Heart left ventricle (tissue), 13 donors: ENCODE data around the gene HLCS.
A peak's percentile ranks its signal among the peaks of the same experiment; 100 is the strongest.

ENCODE experiments used
- POLR2A ChIP-seq, 2 donors: fragments of 450-650 bp; IDR thresholded peaks; one replicate each; pipeline ENCODE4 v1.6.1; 2017; ENCODE audit warnings: antibody characterized with exemption in 2 of 2, mild to moderate bottlenecking in 2 of 2, moderate library complexity in 2 of 2
- TF ChIP-seq, protein P1 (sequence below), 12 donors: fragments of 200-600 bp; sonication (generic) in 4 of 12; IDR thresholded peaks; one replicate each; pipeline versions ENCODE4 v1.5.0 to v1.8.0; 2018 to 2022; ENCODE audit warnings: antibody characterized with exemption in 12 of 12, mild to moderate bottlenecking in 5 of 12
- donor health status: ischemic (EF 13 %, LVEDD 7.1; RV severe dilation, severe dysfunction).
- donor health status: DM: no; HTN: yes; CAD: no.
- donor health status: DM: no; HTN: no; CAD: no.
- donor health status: ischemic (EF 25% LVEDD 6.9; RV normal size, moderate dysfunction).
- donor health status: ischemic (EF 25% LVEDD 5.7; RV mildly dilated, moderate dysfunction).
- donor health status: ischemic (EF 35%, LVEDD 5.7; RV mildly dilated, moderate dysfunction).
- donor health status: nonischemic (EF 11% LVEDD 7.7; RV severe dilation, severe dysfunction).
- donor health status: DM: yes; HTN: yes; CAD: no.
- donor health status: PGD.
- donor health status: ischemic (EF 29% LVEDD 5.4; RV normal size, mild dysfunction).
- donor health status: nonischemic (EF 23%, LVEDD 6.1; RV moderate dilation, normal function).

GRCh38 chr21:36927719-36928117, 38.8 kb downstream of the HLCS start:
- TF ChIP-seq, protein P1, sequence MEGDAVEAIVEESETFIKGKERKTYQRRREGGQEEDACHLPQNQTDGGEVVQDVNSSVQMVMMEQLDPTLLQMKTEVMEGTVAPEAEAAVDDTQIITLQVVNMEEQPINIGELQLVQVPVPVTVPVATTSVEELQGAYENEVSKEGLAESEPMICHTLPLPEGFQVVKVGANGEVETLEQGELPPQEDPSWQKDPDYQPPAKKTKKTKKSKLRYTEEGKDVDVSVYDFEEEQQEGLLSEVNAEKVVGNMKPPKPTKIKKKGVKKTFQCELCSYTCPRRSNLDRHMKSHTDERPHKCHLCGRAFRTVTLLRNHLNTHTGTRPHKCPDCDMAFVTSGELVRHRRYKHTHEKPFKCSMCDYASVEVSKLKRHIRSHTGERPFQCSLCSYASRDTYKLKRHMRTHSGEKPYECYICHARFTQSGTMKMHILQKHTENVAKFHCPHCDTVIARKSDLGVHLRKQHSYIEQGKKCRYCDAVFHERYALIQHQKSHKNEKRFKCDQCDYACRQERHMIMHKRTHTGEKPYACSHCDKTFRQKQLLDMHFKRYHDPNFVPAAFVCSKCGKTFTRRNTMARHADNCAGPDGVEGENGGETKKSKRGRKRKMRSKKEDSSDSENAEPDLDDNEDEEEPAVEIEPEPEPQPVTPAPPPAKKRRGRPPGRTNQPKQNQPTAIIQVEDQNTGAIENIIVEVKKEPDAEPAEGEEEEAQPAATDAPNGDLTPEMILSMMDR (IDR thresholded peaks at IDR 0.05) = peak; percentile 88 to 99 (median 92)
- TF ChIP-seq POLR2A (IDR thresholded peaks at IDR 0.05) = no peak
